GM19438 (cell line): ENCODE data around the gene GABRR1.
"Not testable (repeated sequence)": the region's sequence is repeated elsewhere in the genome, so short reads cannot be mapped to it uniquely, and the experiment has no call there.

Experiments
- ATAC-seq: cut with Tn5 transposase; IDR thresholded peaks from one replicate; pipeline ENCODE4 v1.9.1; 2021; ENCODE audit warnings: low read depth; ENCODE audit not compliant: unreplicated experiment

GABRR1 gene

GRCh38 chr6:89217299-89217910 lies at the start of gene GABRR1:
Gene GABRR1, minus strand, starts transcription at chr6:89217358. Its CDS starts 36 bp downstream, at chr6:89217322.
- ATAC-seq: no peak

GRCh38 chr6:89264296-89264695 lies 47.1 kb upstream of the GABRR1 start:
- no peak for ATAC-seq

GRCh38 chr6:89260832-89261231 lies 43.7 kb upstream of the GABRR1 start:
- ATAC-seq: no peak

- no peak for ATAC-seq
Observed at GRCh38 chr6:89260310-89260709, 43.2 kb upstream of the GABRR1 start.

- no peak for ATAC-seq
Observed at GRCh38 chr6:89258912-89259311, 41.8 kb upstream of the GABRR1 start.

GRCh38 chr6:89257781-89258180 lies 40.6 kb upstream of the GABRR1 start:
- no peak for ATAC-seq

GRCh38 chr6:89257346-89257745 lies 40.2 kb upstream of the GABRR1 start:
- ATAC-seq: no peak

- ATAC-seq: no peak
Observed at GRCh38 chr6:89255417-89255816, 38.3 kb upstream of the GABRR1 start.

- no peak for ATAC-seq
Observed at GRCh38 chr6:89254569-89254968, 37.4 kb upstream of the GABRR1 start.

GRCh38 chr6:89252907-89253306 lies 35.7 kb upstream of the GABRR1 start:
- no peak for ATAC-seq

- no peak for ATAC-seq
Observed at GRCh38 chr6:89251976-89252375, 34.8 kb upstream of the GABRR1 start.

GRCh38 chr6:89251170-89251569 lies 34.0 kb upstream of the GABRR1 start:
- ATAC-seq: no peak

- no peak for ATAC-seq
Observed at GRCh38 chr6:89250239-89250638, 33.1 kb upstream of the GABRR1 start.

GRCh38 chr6:89244241-89244985 lies 27.3 kb upstream of the GABRR1 start:
- no peak for ATAC-seq

- no peak for ATAC-seq
Observed at GRCh38 chr6:89243331-89243629, 26.1 kb upstream of the GABRR1 start.

GRCh38 chr6:89242574-89243330 lies 25.6 kb upstream of the GABRR1 start:
- no peak for ATAC-seq

GRCh38 chr6:89239338-89239737 lies 22.2 kb upstream of the GABRR1 start:
- no peak for ATAC-seq

GRCh38 chr6:89237158-89237557 lies 20.0 kb upstream of the GABRR1 start:
- no peak for ATAC-seq

- ATAC-seq: not testable (repeated sequence)
Observed at GRCh38 chr6:89233605-89234004, 16.4 kb upstream of the GABRR1 start.

GRCh38 chr6:89222712-89223039 lies 5.5 kb upstream of the GABRR1 start:
- ATAC-seq: no peak

- no peak for ATAC-seq
Observed at GRCh38 chr6:89221971-89222711, 5.0 kb upstream of the GABRR1 start.
